ENCODE data around the gene RGS13.

DNA sequence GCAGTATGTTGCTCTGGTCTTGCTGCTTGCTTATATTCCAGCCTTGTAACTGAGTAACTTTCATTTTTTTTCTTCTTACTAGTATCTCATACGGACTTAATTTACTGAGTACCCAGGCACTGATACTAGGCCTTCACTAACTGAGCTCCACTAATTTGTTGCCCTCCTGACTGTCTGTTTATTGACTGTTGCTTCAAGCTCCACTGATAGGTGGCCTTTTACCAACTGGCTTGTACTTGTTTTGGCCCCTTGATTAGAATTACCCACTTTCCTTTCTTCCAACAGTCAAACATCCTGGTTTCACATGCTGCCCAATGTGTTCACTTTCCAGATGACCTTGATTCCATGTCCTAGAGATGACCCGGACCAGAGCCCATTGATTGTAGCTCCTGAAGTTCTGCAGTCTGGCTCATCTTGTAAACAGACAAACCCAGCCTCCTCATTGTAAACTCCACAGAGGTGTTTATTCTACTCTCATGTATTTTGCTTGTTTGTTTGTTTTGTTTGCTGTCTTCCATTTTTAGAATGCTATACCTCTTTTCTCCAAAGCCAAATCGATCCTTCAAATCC is 32.6 kb upstream of the RGS13 start:
- TF ChIP-seq, protein P1, sequence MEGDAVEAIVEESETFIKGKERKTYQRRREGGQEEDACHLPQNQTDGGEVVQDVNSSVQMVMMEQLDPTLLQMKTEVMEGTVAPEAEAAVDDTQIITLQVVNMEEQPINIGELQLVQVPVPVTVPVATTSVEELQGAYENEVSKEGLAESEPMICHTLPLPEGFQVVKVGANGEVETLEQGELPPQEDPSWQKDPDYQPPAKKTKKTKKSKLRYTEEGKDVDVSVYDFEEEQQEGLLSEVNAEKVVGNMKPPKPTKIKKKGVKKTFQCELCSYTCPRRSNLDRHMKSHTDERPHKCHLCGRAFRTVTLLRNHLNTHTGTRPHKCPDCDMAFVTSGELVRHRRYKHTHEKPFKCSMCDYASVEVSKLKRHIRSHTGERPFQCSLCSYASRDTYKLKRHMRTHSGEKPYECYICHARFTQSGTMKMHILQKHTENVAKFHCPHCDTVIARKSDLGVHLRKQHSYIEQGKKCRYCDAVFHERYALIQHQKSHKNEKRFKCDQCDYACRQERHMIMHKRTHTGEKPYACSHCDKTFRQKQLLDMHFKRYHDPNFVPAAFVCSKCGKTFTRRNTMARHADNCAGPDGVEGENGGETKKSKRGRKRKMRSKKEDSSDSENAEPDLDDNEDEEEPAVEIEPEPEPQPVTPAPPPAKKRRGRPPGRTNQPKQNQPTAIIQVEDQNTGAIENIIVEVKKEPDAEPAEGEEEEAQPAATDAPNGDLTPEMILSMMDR (IDR thresholded peaks at IDR 0.05): no peak
- TF ChIP-seq POLR2A (IDR thresholded peaks at IDR 0.05) (no peak), POLR2AphosphoS5 (IDR thresholded peaks at IDR 0.05; ENCODE audit: insufficient read depth in 1 of 2, low read depth in 1 of 2) (no peak)
